ENCODE measurements around the gene KIF5C.

DNA sequence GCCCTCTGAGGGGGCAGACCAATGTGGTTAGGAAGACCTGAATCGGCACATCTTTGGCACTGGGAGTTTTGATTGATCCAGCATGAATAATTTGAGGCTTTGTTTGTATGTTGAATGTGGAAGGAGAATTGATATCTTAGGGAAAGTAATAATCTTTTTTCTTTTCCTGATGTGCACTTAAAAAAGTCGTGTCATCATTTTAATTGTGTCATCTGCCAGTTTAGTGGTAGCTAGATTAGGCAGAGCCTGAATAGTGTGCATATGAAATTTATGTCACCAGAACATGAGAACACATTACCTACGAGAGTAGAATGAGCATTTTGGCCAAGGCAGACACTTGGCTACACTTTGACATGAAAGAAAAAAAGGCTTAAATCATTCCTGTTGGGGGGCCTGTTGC lies 79.5 kb downstream of the KIF5C start:
- TF ChIP-seq, protein P1, sequence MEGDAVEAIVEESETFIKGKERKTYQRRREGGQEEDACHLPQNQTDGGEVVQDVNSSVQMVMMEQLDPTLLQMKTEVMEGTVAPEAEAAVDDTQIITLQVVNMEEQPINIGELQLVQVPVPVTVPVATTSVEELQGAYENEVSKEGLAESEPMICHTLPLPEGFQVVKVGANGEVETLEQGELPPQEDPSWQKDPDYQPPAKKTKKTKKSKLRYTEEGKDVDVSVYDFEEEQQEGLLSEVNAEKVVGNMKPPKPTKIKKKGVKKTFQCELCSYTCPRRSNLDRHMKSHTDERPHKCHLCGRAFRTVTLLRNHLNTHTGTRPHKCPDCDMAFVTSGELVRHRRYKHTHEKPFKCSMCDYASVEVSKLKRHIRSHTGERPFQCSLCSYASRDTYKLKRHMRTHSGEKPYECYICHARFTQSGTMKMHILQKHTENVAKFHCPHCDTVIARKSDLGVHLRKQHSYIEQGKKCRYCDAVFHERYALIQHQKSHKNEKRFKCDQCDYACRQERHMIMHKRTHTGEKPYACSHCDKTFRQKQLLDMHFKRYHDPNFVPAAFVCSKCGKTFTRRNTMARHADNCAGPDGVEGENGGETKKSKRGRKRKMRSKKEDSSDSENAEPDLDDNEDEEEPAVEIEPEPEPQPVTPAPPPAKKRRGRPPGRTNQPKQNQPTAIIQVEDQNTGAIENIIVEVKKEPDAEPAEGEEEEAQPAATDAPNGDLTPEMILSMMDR (conservative IDR thresholded peaks at IDR 0.05 in 1 of 2, IDR thresholded peaks at IDR 0.05 in 1 of 2; ENCODE audit: low read depth in 1 of 2, low read length in 2 of 2): no peak
- no peak for TF ChIP-seq EZH2 (IDR thresholded peaks at IDR 0.05; ENCODE audit: low read length, missing control alignments)

Measured in fibroblast of lung (primary cell).